Stimulated activated CD8-positive, alpha-beta memory T cell treated with anti-CD3 and anti-CD28 coated beads, Interleukin-7, amount 100 ng/mL, for 24 hours (primary cell): Measurements from ENCODE around the gene CHRNA1.

ENCODE experiments used
- DNase-seq: peaks from one replicate; pipeline ENCODE4 v3.0.0-alpha.2; 2020; ENCODE audit warnings: low read depth

Gene CHRNA1

DNA sequence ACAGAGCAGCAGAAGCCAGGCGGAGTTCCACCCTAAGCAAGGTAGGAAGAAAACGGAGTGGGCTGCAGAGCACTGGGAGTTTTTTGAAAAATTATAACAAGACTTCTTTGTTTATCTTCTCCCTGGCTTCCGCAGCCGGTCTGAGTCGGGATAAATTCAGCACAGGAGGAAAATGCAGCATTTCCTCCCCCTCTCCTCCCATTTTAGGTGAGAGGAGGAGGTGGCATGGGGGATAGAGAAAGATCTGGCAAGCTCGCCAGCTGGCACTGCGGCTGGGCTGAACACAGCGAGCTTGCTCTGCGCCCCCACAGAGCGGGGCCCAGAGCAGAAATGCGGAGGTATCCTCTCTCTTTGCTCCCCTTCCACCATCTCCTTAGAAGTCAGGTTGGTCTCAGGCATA lies 17.7 kb upstream of the CHRNA1 start:
- no peak for DNase-seq

- no peak for DNase-seq
These were observed 17.0 kb upstream of the CHRNA1 start for GRCh38 chr2:174781298-174781697.

GRCh38 chr2:174780856-174781255 lies 16.6 kb upstream of the CHRNA1 start:
- no peak for DNase-seq

DNA sequence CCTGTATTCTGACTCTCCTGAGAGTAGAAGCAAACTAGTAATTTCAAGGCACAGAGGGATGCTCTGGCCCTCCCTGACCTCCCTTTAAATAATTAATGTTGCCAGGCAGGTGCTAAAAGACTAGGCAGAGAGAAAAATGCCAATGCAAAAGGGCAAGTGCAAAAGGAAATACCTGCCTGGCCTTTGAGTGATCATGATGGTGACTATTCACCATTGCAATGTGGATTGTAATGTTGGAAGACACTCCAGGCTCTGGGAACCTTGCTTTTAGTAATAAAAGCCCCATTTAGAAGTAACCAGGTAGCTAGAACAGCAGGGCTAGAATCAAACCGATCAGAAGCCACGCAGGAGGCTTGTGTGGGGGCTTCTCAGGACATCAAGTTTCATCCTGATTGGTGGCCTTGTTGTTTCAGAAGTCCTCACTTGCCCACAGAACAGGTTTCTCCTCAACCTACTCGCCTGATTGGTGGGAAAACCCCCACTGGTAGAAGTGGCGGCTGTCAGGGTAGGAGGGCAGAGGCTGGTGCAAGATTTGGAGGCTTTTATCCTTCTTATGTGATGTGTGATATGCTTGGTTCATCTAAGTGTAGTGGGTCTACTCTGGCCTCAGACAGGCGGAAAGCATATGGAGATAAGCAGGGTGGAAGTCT lies 16.0 kb upstream of the CHRNA1 start:
- no peak for DNase-seq

- DNase-seq, result no peak
These were observed 15.2 kb upstream of the CHRNA1 start for GRCh38 chr2:174779361-174779928.

GRCh38 chr2:174778085-174778981 lies 14.1 kb upstream of the CHRNA1 start:
- DNase-seq, result peak; percentile 30

DNA sequence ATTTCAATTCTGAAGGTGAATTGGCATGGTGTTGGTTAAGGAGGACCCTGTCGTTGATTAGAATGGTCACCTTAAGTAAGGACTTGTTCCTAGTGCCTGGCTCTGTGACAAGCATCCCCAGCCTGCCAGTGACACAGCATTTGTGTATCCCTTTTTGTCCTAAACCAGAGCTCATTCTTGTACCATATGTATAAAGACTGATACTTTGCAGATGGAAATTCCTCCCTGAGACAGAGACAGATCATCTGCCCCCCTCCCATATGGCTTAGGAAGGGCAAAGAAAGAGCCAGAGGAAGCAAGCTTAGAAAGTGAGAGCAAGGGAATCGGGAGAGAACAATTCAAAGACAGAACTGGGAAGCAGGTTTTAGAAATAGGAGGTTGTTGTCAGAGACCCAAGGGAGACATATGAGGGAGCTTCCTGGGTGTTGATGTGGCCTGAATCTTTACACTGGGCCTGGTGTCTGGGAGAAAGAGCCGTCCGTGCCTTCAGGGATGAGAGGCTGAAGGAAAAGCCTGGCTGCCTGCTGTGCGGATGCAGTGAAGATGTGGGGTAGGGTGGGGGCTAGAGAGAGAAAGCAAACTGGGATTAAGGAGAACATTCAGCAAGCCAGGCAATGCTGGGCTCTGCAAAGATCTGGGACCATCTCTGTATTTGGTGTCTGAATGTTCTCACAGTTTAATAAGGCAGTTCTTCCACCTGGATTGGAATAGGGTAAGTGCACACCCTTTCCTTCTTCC lies 13.2 kb upstream of the CHRNA1 start:
- DNase-seq, result no peak

- DNase-seq, result no peak
These were observed 12.4 kb upstream of the CHRNA1 start for GRCh38 chr2:174776675-174777074.

DNA sequence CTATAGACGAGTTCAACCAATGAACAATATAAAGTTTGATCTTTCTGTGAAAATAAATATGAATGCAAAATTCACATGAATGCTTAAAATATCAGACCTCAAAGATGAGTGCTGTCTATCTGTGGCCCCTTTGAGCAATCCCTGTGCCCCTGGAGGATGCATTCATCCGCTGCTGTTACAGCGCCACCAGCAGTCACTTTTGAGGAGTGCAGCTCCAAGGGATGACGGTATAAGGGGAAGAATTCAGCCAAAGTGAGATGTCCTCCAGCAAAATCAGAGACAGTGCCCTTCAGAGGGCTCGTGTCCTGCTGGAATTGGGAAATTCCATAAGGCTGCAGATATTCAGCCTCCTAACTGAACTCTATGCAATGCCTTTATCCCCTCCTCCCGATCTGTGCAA lies 12.0 kb upstream of the CHRNA1 start:
- no peak for DNase-seq

GRCh38 chr2:174775571-174775980 lies 11.3 kb upstream of the CHRNA1 start:
- DNase-seq, result no peak

DNA sequence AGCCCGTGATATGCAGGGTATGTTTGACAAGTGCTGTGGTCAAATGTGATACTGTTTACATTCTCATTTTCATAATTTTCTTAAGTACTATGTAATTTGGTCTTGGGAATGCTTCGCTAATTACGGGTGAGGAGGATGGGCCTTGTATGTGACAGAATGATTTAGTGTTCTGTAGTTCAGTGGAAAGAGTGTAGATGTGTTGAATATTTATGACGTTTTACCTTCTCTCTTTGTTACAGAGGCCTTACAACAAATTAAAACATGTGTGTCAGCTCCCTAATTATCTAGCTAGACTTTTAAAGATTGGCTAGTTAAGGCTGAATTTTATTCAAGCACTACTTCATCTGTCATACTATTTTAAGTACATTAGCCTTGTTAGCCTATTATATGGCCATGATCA lies 10.6 kb upstream of the CHRNA1 start:
- no peak for DNase-seq

DNA sequence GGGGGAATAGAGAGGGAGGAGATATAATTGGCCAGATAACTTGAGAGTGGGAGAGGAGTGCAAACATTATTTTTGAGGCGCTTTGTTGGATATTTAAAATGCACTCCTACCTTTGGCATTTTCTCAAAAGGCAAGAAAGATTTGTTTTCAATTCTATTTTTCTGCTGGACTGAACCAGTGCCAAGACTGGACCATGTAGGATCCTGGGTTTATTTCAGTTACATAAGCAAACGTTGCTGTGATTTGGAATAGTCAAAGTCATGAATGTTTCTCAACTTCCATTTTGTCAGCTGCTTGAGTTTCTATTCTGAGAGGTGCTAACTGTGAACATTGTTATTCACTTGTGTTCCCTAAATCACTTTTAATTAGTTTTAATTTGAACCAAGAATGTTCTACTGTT lies 8.9 kb upstream of the CHRNA1 start:
- DNase-seq, result no peak

DNA sequence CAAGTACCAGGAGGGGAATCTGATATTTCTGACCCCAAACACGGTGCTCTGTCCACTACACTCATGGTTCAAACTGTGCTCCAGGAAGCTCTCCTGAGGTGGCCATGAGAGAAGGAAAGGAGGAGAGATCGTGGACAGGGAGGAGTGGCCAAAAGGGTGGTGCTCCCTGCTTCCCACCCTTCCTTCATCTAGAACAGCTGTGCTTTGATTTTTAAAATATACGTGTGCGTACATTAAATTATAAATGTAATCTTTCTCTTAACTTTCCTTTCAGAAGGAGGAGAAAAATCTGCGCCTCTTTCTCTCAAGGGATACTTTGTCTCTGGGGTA lies 8.2 kb upstream of the CHRNA1 start:
- no peak for DNase-seq

GRCh38 chr2:174771631-174772471 lies 7.6 kb upstream of the CHRNA1 start:
- DNase-seq, result no peak

GRCh38 chr2:174771136-174771535 lies 6.9 kb upstream of the CHRNA1 start:
- no peak for DNase-seq

GRCh38 chr2:174768557-174768956 lies 4.3 kb upstream of the CHRNA1 start:
- no peak for DNase-seq

DNA sequence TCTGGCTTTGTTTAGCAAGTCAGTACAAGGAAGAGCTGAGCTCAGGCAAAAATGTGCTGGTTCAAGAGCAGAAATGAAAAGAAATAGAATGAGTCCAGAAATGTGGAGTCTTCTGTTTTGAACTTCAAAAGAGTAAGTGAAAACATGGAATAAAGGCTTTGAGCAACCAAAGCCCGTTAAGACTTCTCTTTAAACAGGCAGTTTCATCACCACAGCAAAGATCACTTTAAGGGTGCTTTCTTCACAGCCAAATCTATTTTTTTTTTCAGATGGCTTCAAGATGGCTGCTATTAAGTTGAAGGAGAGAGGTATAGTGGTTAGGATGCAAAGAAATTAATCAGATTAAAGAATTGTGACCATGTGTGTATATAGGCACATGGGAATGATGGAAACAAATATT lies 2.0 kb upstream of the CHRNA1 start:
- no peak for DNase-seq

DNA sequence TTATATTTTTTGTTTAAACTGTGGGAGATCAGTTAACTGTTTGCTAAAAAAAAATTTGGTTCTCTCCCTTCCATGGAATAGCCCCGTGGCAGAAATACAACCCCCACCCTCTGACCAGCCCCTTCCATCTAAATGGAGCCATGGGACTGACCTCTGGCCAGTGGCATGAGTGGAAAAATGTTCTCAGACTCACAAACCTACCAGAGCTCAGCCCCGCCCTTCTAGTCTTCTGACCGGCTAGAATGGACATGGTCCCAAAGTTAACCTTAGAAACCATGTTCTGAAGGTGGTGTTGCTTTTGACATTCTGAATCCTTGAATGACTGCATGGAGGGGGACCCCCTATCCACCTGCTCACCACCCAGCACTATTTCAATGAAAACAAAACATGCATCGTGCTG lies 1.3 kb upstream of the CHRNA1 start:
- DNase-seq, result no peak

DNA sequence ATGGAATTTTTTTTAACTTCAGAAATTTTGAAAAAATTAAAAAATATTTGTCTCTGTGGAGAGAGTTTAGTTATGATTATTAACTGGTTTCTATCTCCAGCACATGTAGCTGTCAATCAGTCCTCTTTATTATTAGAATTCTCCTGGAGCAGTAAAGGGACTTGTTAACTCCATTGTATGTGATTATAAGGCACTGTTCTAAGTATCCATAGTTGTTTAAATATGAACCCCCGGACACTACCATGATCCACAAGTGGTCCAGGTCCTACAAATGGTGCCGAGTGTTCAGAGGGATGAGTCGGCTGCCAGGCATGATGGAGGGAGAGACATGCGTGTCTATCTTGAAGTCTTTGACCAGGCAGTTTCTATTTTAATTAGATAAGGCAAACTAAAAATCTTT lies 492 bp downstream of the CHRNA1 start:
- no peak for DNase-seq

DNA sequence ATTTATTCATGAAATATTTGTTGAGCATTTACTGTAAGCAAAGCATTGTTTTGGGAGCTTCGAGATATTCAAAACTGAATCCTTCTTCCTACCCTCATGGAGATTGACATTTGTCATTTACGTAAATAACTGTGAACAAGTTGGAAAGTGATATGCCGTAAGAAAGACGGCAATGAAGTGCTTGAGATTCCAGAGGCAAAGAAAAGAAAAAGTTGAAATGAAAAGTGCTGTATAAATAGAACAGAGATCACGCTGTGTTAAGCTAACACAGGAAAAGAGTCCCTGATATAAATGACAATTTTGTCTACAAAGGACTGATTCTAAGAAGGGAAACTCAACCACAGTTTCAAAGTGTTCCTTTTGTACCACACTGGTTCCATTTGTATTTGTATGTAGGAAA lies 1.8 kb downstream of the CHRNA1 start:
- no peak for DNase-seq

DNA sequence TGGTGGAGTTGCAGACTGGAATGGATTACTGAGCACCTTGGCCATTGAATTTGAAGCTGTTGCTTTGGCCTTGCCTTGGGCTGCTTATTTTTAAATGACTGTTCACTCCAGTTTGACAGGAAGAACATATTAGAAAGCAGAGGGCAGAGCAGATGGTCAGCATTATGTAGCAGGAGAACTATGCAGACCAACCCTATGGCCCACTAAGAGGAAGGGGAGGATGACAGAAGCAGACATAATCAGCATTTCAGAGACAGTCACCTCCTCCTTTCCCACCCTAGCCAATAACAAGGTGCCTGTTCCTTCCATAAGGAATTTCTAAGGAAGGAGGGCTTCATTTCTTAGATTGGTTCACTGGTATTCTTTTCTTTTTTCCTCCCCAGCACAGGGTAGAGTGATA lies 2.4 kb downstream of the CHRNA1 start:
- DNase-seq, result no peak
